Measurements from ENCODE around the gene CELF4.

DNA sequence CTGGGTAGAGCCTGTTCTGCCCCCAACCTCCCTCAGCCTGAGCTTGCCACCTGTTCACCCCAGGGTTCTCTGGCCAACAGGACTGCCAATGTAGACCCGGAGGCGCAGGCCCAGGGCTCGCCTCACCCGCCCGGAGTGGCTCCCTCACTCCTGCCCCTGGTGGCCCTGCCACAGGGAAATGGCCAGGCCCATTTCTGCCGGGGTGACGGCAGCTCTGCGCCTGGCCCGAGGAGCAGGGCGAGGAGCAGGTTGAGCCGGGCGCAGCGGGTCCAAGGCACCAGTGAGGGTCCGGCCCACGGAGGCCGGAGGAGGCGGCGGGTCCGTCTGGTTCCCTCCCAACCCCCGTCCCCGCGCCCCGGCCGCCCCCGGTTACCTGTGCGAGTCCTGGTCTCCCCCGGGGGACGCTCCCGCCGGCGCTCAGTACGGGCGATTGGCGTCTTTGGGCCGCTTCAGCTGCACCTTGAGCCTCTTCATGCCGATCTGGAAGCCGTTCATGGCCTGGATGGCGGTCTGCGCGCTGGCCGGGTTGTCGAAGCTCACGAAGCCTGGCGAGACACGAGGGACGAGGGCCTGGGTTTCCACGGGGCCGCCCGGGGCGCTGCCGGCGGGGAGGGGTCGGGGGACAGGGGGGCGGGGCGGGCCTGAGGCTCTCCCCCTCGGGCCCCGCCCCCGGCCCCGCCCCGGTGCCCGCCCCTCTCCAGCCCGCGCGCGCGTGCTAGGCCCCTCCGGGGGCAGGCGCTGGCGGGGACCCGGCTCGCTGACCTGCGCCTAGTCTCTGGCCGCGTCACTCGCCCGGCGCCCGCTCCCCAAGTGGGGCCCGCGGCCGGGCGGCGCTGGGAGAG is 312.0 kb downstream of the CELF4 start:
- TF ChIP-seq CTCF (IDR thresholded peaks at IDR 0.05; ENCODE audit: insufficient read depth, low read length, poor library complexity, severe bottlenecking) = no peak
- TF ChIP-seq EZH2phosphoT487 (conservative IDR thresholded peaks at IDR 0.05; ENCODE audit: low read length) = no peak
